Measurements from ENCODE around the gene TRPC6. TPM values are rescaled to one million over a fixed set of nuclear protein-coding genes. Genes with fewer than 3 reads are reported as not detected.

Gene TRPC6
- total RNA-seq, 1 experiment from 2014 or later: not detected

DNA sequence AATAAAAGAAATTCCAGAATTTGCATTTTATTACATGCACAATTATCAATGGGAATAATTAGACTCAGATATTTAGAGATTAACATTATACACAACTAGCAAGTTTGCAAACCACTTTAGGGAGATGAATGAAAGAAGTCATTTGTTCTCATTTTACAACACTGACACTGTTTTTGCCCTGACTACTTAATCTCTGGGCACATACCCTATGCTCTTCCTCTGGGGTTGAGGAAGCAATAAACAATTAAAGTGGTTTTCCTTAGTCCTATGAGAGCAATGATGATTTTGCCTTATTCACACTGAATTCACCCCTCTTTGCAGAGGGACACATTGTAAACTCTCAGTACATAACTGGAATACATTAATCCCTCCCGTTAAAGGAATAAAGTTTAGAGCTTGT lies 72.7 kb downstream of the TRPC6 start:
- Histone ChIP-seq H3K9me2 (ENCODE audit: insufficient read depth) (no peaks in the 10 kb centered on the region), H3K27me3 (ENCODE audit: insufficient read depth, low read depth) (0 out of 2 replicates have a peak, but pooled peaks cover 4% of the 10 kb centered on the region), H3K4me2 (no peak overlapping the region), H3K4me1 (replicated peaks; ENCODE audit: insufficient read depth) (no peaks in the 10 kb centered on the region), H2AFZ (no peak overlapping the region), H3K79me2 (ENCODE audit: low read depth) (no peaks in the 10 kb centered on the region), H3K36me3 (ENCODE audit: low read depth) (no peaks in the 10 kb centered on the region), H3F3A (ENCODE audit: insufficient read depth, low read depth) (no peaks in the 10 kb centered on the region), H3K9me3 (ENCODE audit: insufficient read depth, low read depth) (no peaks in the 10 kb centered on the region), H3K4me3 (no peak overlapping the region), H4K20me1 (ENCODE audit: insufficient read depth) (no peaks in the 10 kb centered on the region), H3K27ac (no peak overlapping the region)
- POLR2A ChIA-PET (ENCODE audit: unreplicated experiment): interaction anchor here (0.8 kb wide), 1 partner anchor 42 kb away, joined by 9 read pairs; no protein-coding TSS in a partner anchor
- BruUV-seq (replicated peaks): no TSS peak
- intact Hi-C loops (cut with micrococcal nuclease; ENCODE audit: unreplicated experiment): no loop called here
- TF ChIP-seq, protein P1, sequence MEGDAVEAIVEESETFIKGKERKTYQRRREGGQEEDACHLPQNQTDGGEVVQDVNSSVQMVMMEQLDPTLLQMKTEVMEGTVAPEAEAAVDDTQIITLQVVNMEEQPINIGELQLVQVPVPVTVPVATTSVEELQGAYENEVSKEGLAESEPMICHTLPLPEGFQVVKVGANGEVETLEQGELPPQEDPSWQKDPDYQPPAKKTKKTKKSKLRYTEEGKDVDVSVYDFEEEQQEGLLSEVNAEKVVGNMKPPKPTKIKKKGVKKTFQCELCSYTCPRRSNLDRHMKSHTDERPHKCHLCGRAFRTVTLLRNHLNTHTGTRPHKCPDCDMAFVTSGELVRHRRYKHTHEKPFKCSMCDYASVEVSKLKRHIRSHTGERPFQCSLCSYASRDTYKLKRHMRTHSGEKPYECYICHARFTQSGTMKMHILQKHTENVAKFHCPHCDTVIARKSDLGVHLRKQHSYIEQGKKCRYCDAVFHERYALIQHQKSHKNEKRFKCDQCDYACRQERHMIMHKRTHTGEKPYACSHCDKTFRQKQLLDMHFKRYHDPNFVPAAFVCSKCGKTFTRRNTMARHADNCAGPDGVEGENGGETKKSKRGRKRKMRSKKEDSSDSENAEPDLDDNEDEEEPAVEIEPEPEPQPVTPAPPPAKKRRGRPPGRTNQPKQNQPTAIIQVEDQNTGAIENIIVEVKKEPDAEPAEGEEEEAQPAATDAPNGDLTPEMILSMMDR (conservative IDR thresholded peaks at IDR 0.05): no peak
- TF ChIP-seq EZH2 (IDR thresholded peaks at IDR 0.05; ENCODE audit: low read depth): no peak
- DNase-seq: no peak
- CTCF ChIA-PET: no interaction called here

DNA sequence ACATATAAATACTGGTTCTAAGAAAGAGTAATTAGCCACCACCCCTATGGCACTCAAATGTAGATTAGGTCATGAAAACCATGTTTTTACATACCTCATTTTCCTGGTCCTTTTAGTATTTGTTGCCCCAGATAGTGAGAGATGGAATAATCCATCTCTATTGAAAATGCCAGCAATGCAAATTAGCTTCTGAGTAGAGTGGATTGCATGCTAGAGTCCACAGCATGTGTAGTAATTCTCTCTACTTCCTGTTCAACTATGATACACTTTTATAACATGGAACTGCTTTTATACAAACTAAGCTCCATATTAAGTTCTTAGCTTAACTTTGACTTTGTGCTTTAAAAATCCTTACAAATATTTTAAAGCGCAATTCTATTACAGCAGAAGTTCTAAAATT lies 73.2 kb downstream of the TRPC6 start:
- intact Hi-C loops (cut with micrococcal nuclease; ENCODE audit: unreplicated experiment): no loop called here
- ChIA-PET POLR2A (ENCODE audit: unreplicated experiment) (interaction anchor here (0.8 kb wide), 1 partner anchor 42 kb away, joined by 9 read pairs; no protein-coding TSS in a partner anchor), CTCF (interaction anchor here (0.6 kb wide), 1 partner anchor 244 kb away, joined by 3 read pairs; no protein-coding TSS in a partner anchor)
- no peak overlapping the region for H2AFZ ChIP-seq
- H3F3A ChIP-seq (ENCODE audit: insufficient read depth, low read depth): no peaks in the 10 kb centered on the region
- H3K9me3 ChIP-seq (ENCODE audit: insufficient read depth, low read depth): no peaks in the 10 kb centered on the region
- no peaks in the 10 kb centered on the region for H3K79me2 ChIP-seq (ENCODE audit: low read depth)
- H3K36me3 ChIP-seq (ENCODE audit: low read depth): no peaks in the 10 kb centered on the region
- H4K20me1 ChIP-seq (ENCODE audit: insufficient read depth): no peaks in the 10 kb centered on the region
- H3K4me2 ChIP-seq: no peak overlapping the region
- H3K27me3 ChIP-seq (ENCODE audit: insufficient read depth, low read depth): 0 out of 2 replicates have a peak, but pooled peaks cover 4% of the 10 kb centered on the region
- no peaks in the 10 kb centered on the region for H3K4me1 ChIP-seq (replicated peaks; ENCODE audit: insufficient read depth)
- H3K27ac ChIP-seq: no peak overlapping the region
- no peak for DNase-seq
- TF ChIP-seq, protein P1 (conservative IDR thresholded peaks at IDR 0.05): no peak
- no peak for TF ChIP-seq EZH2 (IDR thresholded peaks at IDR 0.05; ENCODE audit: low read depth)
- H3K9me2 ChIP-seq (ENCODE audit: insufficient read depth): no peaks in the 10 kb centered on the region
- no TSS peak for BruUV-seq (replicated peaks)
- no peak overlapping the region for H3K4me3 ChIP-seq

DNA sequence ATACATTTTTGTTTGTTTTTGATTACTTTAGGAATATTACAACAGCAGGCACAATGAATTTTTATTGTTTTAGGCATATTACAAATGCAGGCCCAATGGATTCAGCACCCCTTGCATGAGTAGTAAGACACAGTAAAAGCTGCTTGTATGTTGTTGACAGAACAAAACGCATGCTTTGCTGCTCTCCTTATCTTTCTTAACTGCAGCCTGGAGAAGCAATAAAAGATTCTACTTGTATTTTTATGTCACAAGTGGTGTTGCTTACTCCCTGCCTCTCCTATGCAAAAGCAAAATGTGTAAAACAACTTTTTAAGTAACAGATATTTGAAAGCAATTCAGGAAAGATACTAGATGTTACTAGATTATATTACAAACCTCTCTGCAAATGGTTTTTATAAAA lies 73.9 kb downstream of the TRPC6 start:
- Histone ChIP-seq H3F3A (ENCODE audit: insufficient read depth, low read depth) (no peaks in the 10 kb centered on the region), H3K27me3 (ENCODE audit: insufficient read depth, low read depth) (no peaks in the 10 kb centered on the region), H3K4me3 (no peak overlapping the region), H3K27ac (no peak overlapping the region), H3K4me1 (replicated peaks; ENCODE audit: insufficient read depth) (no peaks in the 10 kb centered on the region), H2AFZ (no peak overlapping the region), H3K9me3 (ENCODE audit: insufficient read depth, low read depth) (no peaks in the 10 kb centered on the region), H3K36me3 (ENCODE audit: low read depth) (no peaks in the 10 kb centered on the region), H3K4me2 (no peak overlapping the region), H3K9me2 (ENCODE audit: insufficient read depth) (no peaks in the 10 kb centered on the region), H4K20me1 (ENCODE audit: insufficient read depth) (no peaks in the 10 kb centered on the region), H3K79me2 (ENCODE audit: low read depth) (no peaks in the 10 kb centered on the region)
- BruUV-seq (replicated peaks): no TSS peak
- no peak for DNase-seq
- no peak for TF ChIP-seq EZH2 (IDR thresholded peaks at IDR 0.05; ENCODE audit: low read depth)
- TF ChIP-seq, protein P1 (conservative IDR thresholded peaks at IDR 0.05): no peak
- CTCF ChIA-PET: interaction anchor here (0.6 kb wide), 1 partner anchor 245 kb away, joined by 3 read pairs; no protein-coding TSS in a partner anchor
- POLR2A ChIA-PET (ENCODE audit: unreplicated experiment): no interaction called here
- intact Hi-C loops (cut with micrococcal nuclease; ENCODE audit: unreplicated experiment): no loop called here

Data from PC-9 (cell line).